Hematopoietic multipotent progenitor cell treated with erythropoietin and hydrocortisone succinate and interleukin-3 and kit ligand, for 17 days (in vitro differentiated cells): ENCODE data around the gene TFB1M.
"Not testable (repeated sequence)": the region's sequence is repeated elsewhere in the genome, so short reads cannot be mapped to it uniquely, and the experiment has no call there.

Experiments
- DNase-seq: peaks from one replicate; pipeline ENCODE4 v3.0.0-alpha.2; 2015; ENCODE audit warnings: low spot score

TFB1M gene

GRCh38 chr6:155297669-155298068, 16.6 kb downstream of the TFB1M start:
- DNase-seq: no peak

GRCh38 chr6:155292711-155293110, 21.6 kb downstream of the TFB1M start:
- DNase-seq: no peak

GRCh38 chr6:155291291-155291690, 23.0 kb downstream of the TFB1M start:
- no peak for DNase-seq

DNA sequence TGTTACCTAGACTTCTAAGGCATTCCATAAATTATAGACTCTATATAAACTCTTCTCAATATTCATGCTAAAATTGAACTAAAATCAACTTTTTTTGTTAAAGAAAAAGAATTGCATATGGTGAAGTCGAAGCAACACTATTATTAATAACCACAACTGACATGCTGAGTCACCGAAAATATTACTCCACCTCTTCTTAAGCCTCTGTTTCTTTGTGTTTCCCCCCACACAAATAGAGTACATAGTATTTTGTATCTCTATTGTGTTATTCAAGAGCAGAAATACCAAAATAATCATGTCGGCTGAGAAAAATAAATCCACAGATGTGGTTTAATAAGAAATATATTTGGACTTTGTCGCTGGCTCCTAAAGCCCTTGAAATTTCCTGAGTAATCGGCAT, 23.8 kb downstream of the TFB1M start:
- no peak for DNase-seq

DNA sequence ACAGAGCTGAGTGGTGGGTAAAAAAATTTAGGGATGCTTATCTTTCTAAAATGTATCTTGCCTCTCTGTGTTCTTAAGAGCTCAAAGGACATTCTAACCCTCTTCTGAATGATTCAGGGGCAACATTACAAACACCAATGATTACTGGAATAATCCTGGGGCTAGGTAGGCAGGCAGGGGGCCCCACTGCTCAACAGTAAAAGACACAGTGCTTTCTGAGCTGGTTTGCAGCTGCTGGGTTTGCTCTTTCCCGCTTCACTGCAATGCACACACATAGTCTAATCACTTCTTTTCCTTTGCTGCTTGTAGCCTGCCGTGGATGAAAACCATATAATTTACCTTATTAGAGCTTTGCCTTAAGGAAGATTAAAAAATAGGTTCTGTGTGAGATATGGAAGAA, 26.5 kb downstream of the TFB1M start:
- DNase-seq: no peak

- DNase-seq: no peak
These were observed 29.5 kb downstream of the TFB1M start for GRCh38 chr6:155284775-155285174.

GRCh38 chr6:155278319-155279049, 35.8 kb downstream of the TFB1M start:
- DNase-seq: no peak

DNA sequence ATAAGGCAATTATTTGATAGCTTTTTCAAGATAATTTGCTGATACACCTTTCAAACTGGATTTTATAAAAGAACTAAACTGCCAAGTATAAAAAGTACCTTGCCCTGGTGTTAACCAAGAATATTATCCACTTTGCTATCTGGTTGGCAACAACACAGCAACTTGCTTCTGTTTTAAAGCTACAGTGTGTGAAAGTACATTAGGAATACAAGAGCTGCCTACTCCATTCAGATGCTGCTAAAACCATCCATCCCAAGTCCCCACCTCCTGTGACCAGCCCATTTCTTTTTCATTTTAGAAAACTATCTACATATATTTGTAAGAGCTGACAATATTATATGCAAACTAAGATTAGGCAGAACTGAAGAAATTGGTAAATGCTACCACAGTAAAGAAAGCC, 37.6 kb downstream of the TFB1M start:
- no peak for DNase-seq

GRCh38 chr6:155275808-155276480, 38.3 kb downstream of the TFB1M start:
- no peak for DNase-seq

GRCh38 chr6:155274533-155274932, 39.8 kb downstream of the TFB1M start:
- no peak for DNase-seq

DNA sequence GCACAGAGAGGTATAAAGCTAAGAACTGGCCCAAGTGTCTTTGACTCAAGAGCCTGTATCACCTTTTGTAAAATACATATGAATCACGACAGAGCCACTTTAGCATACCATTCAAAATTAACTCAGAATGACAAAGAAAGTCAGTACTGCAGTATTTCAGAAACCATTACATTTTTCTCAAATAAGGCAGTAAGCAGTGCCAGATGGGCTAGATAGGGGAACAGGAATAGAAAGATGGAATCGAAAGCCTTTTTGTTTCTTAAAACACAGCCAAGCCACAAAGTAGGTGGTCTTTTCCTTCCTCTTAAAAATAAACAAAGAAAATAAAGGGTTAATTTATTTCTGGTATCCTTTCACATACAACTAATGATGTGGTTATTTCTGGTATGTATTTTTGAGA, 40.2 kb downstream of the TFB1M start:
- DNase-seq: no peak

- DNase-seq: no peak
These were observed 40.9 kb downstream of the TFB1M start for GRCh38 chr6:155273431-155273830.

GRCh38 chr6:155272353-155273232, 41.7 kb downstream of the TFB1M start:
- DNase-seq: no peak

DNA sequence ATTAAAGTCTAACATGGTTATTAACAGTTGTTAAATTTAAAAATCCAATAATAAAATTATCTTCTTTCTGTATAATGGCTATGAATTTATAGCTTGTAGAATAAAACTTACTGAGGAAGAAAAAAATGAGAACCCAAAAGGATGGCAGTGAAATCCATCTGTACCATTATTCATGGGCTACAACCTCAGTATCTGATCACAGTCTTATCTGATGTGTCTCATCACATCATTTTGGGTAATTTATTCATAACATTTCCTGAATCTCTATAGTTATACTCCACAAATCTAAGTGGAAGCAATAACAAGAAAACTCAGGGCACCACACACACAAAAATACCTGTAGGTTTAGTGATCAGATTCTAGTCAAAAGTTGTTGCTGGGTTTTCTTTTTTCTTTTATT, 43.1 kb downstream of the TFB1M start:
- no peak for DNase-seq

DNA sequence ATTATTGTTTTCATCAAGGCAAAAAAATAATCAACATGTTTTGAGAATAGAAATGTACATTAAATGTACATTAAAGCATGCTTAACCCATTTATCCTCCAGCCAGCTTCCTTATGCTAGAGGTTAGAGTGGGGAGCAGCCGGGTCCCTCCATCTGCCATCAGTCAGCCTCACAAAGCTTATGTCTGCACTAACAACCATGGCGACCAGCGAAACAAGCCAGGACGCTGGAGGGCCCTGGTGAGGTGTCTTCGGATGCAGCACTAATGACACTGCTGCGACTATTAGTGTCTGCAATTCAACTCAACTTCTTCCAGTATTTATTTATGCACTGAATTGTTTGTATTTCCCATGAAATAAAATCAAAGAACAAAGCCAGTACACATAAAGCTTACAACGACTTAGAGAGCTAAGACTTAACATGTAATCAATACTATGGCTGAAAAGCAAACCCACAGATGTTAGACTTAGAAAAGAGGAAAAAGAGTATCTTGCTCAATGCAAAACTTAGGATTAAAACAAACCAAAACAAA, 43.7 kb downstream of the TFB1M start:
- no peak for DNase-seq

DNA sequence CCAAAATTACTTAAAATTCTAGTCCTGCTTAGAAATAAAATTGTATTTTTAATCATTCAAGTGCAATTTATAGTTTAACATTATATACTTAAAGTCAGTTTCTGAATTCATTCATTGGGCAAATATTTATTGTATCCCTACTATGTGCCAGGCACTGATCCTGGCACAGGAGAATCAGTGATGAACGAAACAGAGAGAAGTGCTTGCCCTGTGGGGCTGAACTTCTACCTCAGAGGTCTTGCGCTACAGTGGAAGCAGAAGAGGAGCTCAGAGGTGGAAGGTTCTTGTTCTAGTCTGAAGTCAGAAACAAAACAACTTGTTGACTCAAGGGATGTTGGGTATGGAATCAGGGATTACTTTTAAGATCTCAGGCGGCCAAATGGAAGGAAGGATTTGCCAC, 44.5 kb downstream of the TFB1M start:
- no peak for DNase-seq

DNA sequence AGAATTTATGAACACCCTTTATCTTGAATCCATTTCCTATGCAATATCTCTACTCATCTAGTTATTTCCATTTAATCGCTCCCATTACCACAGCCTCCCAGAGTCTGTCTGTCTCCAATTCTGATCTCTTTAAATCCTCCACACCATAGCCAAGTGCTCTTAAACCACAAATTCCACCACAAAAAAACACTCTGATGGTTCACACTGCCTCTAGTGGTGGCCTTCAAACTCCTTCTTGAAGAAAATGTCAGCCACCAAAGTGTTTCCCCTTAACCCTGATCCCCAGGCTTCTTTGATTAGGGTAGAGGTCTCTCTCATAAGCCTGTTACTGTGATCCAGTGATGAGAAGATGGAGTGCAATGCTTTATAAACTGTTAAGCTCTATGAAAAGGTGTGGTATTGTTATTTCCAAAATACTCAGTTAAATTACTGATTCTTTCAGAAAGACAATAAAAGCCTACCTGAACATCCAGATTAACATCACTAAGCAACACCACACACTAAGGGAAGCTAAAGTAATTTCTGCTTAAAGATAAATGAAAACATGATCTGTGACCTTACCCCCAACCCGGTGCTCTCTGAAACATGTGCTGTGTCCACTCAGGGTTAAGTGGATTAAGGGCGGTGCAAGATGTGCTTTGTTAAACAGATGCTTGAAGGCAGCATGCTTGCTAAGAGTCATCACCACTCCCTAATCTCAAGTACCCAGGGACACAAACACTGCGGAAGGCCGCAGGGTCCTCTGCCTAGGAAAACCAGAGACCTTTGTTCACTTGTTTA, 46.0 kb downstream of the TFB1M start:
- DNase-seq: not testable (repeated sequence)

DNA sequence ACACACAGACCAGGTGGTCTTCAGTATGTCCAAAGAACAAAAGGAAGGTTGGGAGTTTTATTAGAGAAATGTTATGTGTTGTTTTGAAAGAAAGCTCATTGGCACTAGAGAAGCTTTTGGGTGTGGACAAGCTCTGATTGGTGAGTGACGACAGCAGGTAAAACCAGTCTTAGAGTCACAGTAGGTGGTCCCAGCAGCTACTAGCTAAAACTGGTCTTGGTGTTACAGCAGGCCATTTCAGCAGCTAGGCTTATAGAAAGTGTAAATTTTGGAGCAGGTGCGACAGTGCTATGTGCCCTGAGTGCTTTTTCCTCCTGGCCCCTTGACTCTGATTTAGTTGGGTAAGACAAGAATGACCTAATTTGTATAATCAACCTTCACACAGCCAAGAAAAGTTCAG, 46.9 kb downstream of the TFB1M start:
- DNase-seq: no peak

- no peak for DNase-seq
These were observed 48.3 kb downstream of the TFB1M start for GRCh38 chr6:155265843-155266535.

DNA sequence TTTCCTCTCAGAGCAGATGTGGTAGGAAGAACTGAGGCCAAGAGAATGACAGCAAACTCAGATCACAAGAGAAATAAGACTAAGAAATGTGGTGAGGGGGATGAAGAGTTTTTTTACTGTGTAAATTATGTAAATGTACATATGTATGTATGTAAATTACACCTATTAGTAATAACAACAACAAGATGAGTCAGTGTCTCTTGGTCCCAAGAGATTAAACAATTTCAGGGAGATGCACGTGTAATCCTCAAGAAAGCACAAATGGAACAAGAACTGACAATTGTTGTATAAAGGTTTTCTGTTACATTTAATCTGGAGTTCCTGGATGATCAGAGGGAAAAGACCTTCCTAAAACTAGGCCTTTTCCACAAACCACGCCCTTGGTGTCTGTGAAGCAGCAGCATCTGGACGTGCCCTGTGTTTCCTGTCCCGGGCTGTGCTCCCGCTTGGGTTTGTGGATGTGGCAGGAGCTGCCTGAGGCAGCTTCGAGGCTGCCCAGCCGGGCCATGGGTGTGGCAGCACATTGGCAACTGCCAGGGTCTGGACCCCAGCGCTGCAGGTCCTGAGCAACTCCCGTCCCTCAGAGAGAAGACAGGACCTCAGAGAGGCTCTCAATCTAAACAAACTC, 49.5 kb downstream of the TFB1M start:
- no peak for DNase-seq
